Calu3 (cell line): ENCODE measurements around the gene SLC15A1. TPM values are rescaled to one million over a fixed set of nuclear protein-coding genes. Genes with fewer than 3 reads are reported as not detected.

Source experiments
- BruUV-seq: library from RNA; stranded (reverse); fragments of 400-500 nt; replicated peaks from 2 replicates; lab custom pipeline; 2021; lab: Mats Ljungman, UMichigan
- CTCF ChIA-PET: fragments of 300-600 bp; sonication (Branson Sonifier 250); formaldehyde crosslinking; loops from one replicate; lab custom pipeline; 2022; ENCODE audit warnings: antibody characterized with exemption; lab: Charles Lee
- DNase-seq: peaks from one replicate; pipeline ENCODE4 v3.0.0; 2022
- H3K27ac Mint-ChIP-seq: one replicate; pipeline ENCODE4 v1.8.0; 2022; ENCODE audit warnings: mixed read lengths; ENCODE audit not compliant: unreplicated experiment
- H3K27me3 Mint-ChIP-seq: one replicate; pipeline ENCODE4 v1.8.0; 2022; ENCODE audit warnings: mixed read lengths; ENCODE audit not compliant: unreplicated experiment
- H3K36me3 Mint-ChIP-seq: one replicate; pipeline ENCODE4 v1.8.0; 2022; ENCODE audit warnings: mild to moderate bottlenecking, moderate library complexity, mixed read lengths; ENCODE audit not compliant: insufficient read depth, unreplicated experiment
- H3K4me1 Mint-ChIP-seq: one replicate; pipeline ENCODE4 v1.8.0; 2022; ENCODE audit warnings: mild to moderate bottlenecking, low read depth, mixed read lengths; ENCODE audit not compliant: unreplicated experiment
- H3K4me3 Mint-ChIP-seq: one replicate; pipeline ENCODE4 v1.8.0; 2022; ENCODE audit warnings: mild to moderate bottlenecking, low read depth, moderate library complexity, mixed read lengths; ENCODE audit not compliant: unreplicated experiment
- H3K9me3 Mint-ChIP-seq: one replicate; pipeline ENCODE4 v1.8.0; 2022; ENCODE audit warnings: low read depth, mixed read lengths; ENCODE audit not compliant: unreplicated experiment
- intact Hi-C: fragments of 100-400 bp; cut with micrococcal nuclease; formaldehyde crosslinking; loops from one replicate; pipeline ENCODE4 v1.10.0; 2022; ENCODE audit not compliant: unreplicated experiment
- total RNA-seq: library from RNA; stranded (reverse); gene quantifications from 2 replicates; pipeline ENCODE4 v1.2.3, GENCODE V29; 2022
- TF ChIP-seq, protein P1 (sequence below): fragments of 200-600 bp; IDR thresholded peaks from one replicate; pipeline ENCODE4 v1.8.0; 2022; ENCODE audit warnings: antibody characterized with exemption; ENCODE audit not compliant: unreplicated experiment

Gene SLC15A1
- total RNA-seq, 1 experiment from 2014 or later: 0.99 TPM

GRCh38 chr13:98675066-98675465 lies 77.4 kb downstream of the SLC15A1 start:
- Mint-ChIP-seq H3K9me3 (no peaks in the 10 kb centered on the region), H3K4me1 (no peaks in the 10 kb centered on the region), H3K27ac (no peak overlapping the region), H3K4me3 (no peak overlapping the region), H3K36me3 (no peaks in the 10 kb centered on the region), H3K27me3 (no peaks in the 10 kb centered on the region)
- intact Hi-C loops: no loop called here
- DNase-seq: no peak
- TF ChIP-seq, protein P1, sequence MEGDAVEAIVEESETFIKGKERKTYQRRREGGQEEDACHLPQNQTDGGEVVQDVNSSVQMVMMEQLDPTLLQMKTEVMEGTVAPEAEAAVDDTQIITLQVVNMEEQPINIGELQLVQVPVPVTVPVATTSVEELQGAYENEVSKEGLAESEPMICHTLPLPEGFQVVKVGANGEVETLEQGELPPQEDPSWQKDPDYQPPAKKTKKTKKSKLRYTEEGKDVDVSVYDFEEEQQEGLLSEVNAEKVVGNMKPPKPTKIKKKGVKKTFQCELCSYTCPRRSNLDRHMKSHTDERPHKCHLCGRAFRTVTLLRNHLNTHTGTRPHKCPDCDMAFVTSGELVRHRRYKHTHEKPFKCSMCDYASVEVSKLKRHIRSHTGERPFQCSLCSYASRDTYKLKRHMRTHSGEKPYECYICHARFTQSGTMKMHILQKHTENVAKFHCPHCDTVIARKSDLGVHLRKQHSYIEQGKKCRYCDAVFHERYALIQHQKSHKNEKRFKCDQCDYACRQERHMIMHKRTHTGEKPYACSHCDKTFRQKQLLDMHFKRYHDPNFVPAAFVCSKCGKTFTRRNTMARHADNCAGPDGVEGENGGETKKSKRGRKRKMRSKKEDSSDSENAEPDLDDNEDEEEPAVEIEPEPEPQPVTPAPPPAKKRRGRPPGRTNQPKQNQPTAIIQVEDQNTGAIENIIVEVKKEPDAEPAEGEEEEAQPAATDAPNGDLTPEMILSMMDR: no peak
- BruUV-seq: no TSS peak
- CTCF ChIA-PET: no interaction called here

DNA sequence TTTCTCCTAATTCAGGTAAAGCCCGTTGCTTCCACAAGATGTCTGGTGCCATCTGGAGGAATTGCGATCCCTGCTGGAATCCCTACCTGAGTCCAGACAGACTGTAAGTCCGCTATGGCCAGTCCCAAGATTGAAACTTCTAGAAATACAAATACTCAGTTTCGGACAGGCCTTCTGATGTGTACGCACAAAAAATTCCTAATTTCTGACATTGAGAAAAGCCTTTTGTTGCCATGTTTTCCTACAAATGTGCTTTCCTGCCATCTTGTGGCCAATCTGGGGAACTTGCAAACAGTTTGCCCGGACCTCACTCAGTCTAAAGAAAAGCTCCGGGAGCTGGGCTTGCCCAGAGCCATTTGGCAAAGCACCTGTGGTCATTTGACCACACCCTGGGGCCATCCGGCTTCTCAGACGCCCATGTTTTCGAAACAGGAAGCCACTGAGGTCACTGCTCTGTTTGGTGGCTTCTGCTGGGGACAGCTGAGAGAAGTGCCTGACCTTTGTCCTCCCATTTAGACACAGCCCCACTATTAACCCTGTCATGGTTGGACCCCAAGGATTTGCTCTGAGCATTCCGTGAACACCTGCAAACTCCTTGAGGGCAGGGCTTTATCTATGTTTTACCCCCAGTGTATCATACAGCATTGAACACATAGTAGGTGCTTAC lies 79.4 kb downstream of the SLC15A1 start:
- CTCF ChIA-PET: interaction anchor here (0.6 to 0.9 kb wide), 8 partner anchors 8 to 227 kb away, joined by 3 to 6 read pairs (median 3); no protein-coding TSS in a partner anchor
- no peaks in the 10 kb centered on the region for H3K36me3 Mint-ChIP-seq
- H3K27me3 Mint-ChIP-seq: no peaks in the 10 kb centered on the region
- no peak overlapping the region for H3K27ac Mint-ChIP-seq
- H3K4me3 Mint-ChIP-seq: no peak overlapping the region
- no peaks in the 10 kb centered on the region for H3K9me3 Mint-ChIP-seq
- TF ChIP-seq, protein P1: peak; percentile 41
- no peaks in the 10 kb centered on the region for H3K4me1 Mint-ChIP-seq
- no TSS peak for BruUV-seq
- peak; percentile 51 for DNase-seq
- intact Hi-C loops: loop anchor here (5.0 kb wide), 1 partner anchor 226 kb away; no protein-coding TSS in a partner anchor

GRCh38 chr13:98668155-98668554 lies 84.3 kb downstream of the SLC15A1 start:
- Mint-ChIP-seq H3K27me3 (no peaks in the 10 kb centered on the region), H3K4me3 (no peak overlapping the region), H3K36me3 (peaks cover 5% of the 10 kb centered on the region), H3K4me1 (peaks cover 8% of the 10 kb centered on the region), H3K9me3 (no peaks in the 10 kb centered on the region), H3K27ac (no peak overlapping the region)
- TF ChIP-seq, protein P1: no peak
- CTCF ChIA-PET: no interaction called here
- BruUV-seq: no TSS peak
- intact Hi-C loops: no loop called here
- no peak for DNase-seq

DNA sequence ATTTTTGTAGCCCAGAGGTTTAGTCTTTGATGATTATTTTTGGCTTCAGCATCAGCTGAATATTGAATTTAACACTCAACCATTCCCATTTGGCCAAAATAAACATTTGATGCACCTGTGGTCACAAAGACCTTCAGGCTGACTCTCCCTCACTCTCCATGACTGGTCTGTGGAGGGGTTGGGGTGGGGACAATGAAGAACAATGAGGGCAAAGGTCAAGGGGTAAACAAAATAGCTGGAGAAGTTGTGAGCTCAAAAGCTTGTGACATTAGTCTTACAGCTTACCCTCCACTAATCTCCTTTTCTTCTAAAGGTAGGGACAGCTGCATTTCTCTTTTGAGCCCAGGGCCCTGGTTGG lies 86.9 kb downstream of the SLC15A1 start:
- no peak overlapping the region for H3K4me3 Mint-ChIP-seq
- intact Hi-C loops: no loop called here
- peaks cover 8% of the 10 kb centered on the region for H3K4me1 Mint-ChIP-seq
- H3K9me3 Mint-ChIP-seq: no peaks in the 10 kb centered on the region
- H3K27me3 Mint-ChIP-seq: no peaks in the 10 kb centered on the region
- peaks cover 5% of the 10 kb centered on the region for H3K36me3 Mint-ChIP-seq
- DNase-seq: no peak
- TF ChIP-seq, protein P1: no peak
- no TSS peak for BruUV-seq
- CTCF ChIA-PET: interaction anchor here (0.5 to 1.3 kb wide), 3 partner anchors 8 to 560 kb away, joined by 3 read pairs; no protein-coding TSS in a partner anchor
- no peak overlapping the region for H3K27ac Mint-ChIP-seq
